ENCODE measurements around the gene ADAM22.

Gene ADAM22

DNA sequence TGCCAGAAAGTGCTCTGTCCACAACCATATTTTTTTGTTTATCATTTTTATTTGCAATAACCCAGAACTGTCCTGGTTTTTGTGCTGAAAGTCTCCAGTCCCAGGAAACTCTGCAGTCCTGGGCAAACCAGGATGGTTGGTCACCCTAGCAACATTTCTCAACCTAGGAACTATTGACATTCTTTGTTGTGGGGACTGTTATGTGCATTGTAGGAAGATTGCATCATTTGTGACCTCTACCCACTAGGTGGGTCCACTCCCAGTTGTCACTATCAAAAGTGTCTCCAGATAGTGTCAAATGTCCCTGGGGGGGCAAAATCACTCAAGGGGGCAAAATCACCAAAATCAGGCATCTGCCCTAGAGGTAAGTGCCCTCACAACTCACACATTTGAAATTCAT lies 299.8 kb downstream of the ADAM22 start:
- H3K27ac ChIP-seq (ENCODE audit: low read depth, low read length) = no peak overlapping the region
- H3K9ac ChIP-seq (ENCODE audit: low read length) = no peak overlapping the region
- no peak overlapping the region for H2AFZ ChIP-seq (ENCODE audit: low read depth, low read length, severe bottlenecking)
- H3F3A ChIP-seq (ENCODE audit: insufficient read depth) = no peaks in the 10 kb centered on the region
- H3K4me2 ChIP-seq (ENCODE audit: low read depth, low read length, poor library complexity, severe bottlenecking) = no peak overlapping the region
- no peaks in the 10 kb centered on the region for H3K27me3 ChIP-seq (ENCODE audit: low read length)
- no peaks in the 10 kb centered on the region for H3K9me2 ChIP-seq (replicated peaks; ENCODE audit: insufficient read depth, low read length)
- no peaks in the 10 kb centered on the region for H3K36me3 ChIP-seq (ENCODE audit: low read length)
- no peak overlapping the region for H3K4me3 ChIP-seq (ENCODE audit: insufficient read depth, low read length, poor library complexity, severe bottlenecking)
- no peaks in the 10 kb centered on the region for H3K79me2 ChIP-seq (ENCODE audit: insufficient read depth, low read length)
- no peak for TF ChIP-seq EZH2phosphoT487 (conservative IDR thresholded peaks at IDR 0.05; ENCODE audit: low read length)
- TF ChIP-seq, protein P1, sequence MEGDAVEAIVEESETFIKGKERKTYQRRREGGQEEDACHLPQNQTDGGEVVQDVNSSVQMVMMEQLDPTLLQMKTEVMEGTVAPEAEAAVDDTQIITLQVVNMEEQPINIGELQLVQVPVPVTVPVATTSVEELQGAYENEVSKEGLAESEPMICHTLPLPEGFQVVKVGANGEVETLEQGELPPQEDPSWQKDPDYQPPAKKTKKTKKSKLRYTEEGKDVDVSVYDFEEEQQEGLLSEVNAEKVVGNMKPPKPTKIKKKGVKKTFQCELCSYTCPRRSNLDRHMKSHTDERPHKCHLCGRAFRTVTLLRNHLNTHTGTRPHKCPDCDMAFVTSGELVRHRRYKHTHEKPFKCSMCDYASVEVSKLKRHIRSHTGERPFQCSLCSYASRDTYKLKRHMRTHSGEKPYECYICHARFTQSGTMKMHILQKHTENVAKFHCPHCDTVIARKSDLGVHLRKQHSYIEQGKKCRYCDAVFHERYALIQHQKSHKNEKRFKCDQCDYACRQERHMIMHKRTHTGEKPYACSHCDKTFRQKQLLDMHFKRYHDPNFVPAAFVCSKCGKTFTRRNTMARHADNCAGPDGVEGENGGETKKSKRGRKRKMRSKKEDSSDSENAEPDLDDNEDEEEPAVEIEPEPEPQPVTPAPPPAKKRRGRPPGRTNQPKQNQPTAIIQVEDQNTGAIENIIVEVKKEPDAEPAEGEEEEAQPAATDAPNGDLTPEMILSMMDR (IDR thresholded peaks at IDR 0.05; ENCODE audit: insufficient read depth, low read length, poor library complexity, severe bottlenecking) = no peak
- no peaks in the 10 kb centered on the region for H4K20me1 ChIP-seq (ENCODE audit: low read depth, low read length)
- H3K9me3 ChIP-seq (ENCODE audit: insufficient read depth, low read length) = no peaks in the 10 kb centered on the region

DNA sequence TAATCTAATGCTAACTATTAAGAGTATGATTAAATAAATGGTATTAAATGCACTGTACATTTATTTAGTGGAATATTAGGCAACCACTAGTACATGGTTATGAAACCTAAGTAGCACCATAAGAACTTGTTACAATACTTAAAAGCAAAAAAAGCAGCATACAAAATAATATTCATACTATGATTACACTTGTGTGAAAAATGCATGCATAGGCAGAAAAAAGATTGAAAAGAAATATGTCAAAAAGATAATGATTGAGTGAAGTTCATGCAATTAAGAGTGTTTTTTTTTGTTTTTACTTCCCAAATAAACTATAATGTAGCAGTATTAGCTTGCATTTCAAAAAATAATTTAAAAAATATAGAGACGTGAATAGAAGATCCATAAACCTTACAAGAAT lies 305.8 kb downstream of the ADAM22 start:
- TF ChIP-seq, protein P1 (IDR thresholded peaks at IDR 0.05; ENCODE audit: insufficient read depth, low read length, poor library complexity, severe bottlenecking) = no peak
- no peak for TF ChIP-seq EZH2phosphoT487 (conservative IDR thresholded peaks at IDR 0.05; ENCODE audit: low read length)
- Histone ChIP-seq H3K27me3 (ENCODE audit: low read length) (no peaks in the 10 kb centered on the region), H3K4me3 (ENCODE audit: insufficient read depth, low read length, poor library complexity, severe bottlenecking) (no peak overlapping the region), H4K20me1 (ENCODE audit: low read depth, low read length) (no peaks in the 10 kb centered on the region), H3K27ac (ENCODE audit: low read depth, low read length) (no peak overlapping the region), H3K79me2 (ENCODE audit: insufficient read depth, low read length) (no peaks in the 10 kb centered on the region), H3K4me2 (ENCODE audit: low read depth, low read length, poor library complexity, severe bottlenecking) (no peak overlapping the region), H3K36me3 (ENCODE audit: low read length) (no peaks in the 10 kb centered on the region), H3K9me2 (replicated peaks; ENCODE audit: insufficient read depth, low read length) (no peaks in the 10 kb centered on the region), H2AFZ (ENCODE audit: low read depth, low read length, severe bottlenecking) (no peak overlapping the region), H3F3A (ENCODE audit: insufficient read depth) (no peaks in the 10 kb centered on the region; the same call in 1 of the 2 replicates), H3K9me3 (ENCODE audit: insufficient read depth, low read length) (no peaks in the 10 kb centered on the region), H3K9ac (ENCODE audit: low read length) (no peak overlapping the region)

DNA sequence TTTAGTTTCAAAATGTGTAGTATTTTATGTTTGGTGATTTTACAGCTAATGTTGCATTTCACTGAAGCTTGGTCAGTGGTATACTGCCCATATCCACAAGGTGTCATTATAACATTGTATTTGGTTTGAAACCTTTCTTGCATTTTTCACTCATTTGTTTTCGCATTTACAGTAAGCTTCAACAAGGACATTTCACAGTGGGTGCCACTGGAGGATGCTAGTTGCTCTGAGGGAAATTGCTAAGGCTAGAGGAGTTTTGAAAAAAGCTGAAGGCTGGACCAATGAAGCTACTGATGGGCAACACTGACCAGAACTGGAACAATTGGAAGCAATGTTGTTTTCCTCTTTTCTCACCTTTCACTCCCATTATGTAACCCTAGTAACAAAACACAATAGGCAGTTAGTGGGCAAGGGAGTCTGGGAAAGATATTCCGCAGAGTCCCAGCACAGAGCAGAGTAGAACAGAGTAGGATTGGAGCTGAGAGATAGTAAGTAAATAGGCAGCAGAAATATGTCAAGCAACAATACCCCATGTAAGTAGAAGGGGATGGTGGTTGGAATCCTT lies 309.4 kb downstream of the ADAM22 start:
- H3K9me2 ChIP-seq (replicated peaks; ENCODE audit: insufficient read depth, low read length) = no peaks in the 10 kb centered on the region
- H3K9ac ChIP-seq (ENCODE audit: low read length) = no peak overlapping the region
- no peak overlapping the region for H3K27ac ChIP-seq (ENCODE audit: low read depth, low read length)
- H3K79me2 ChIP-seq (ENCODE audit: insufficient read depth, low read length) = no peaks in the 10 kb centered on the region
- H4K20me1 ChIP-seq (ENCODE audit: low read depth, low read length) = 0 out of 2 replicates have a peak, but pooled peaks cover 4% of the 10 kb centered on the region
- no peaks in the 10 kb centered on the region for H3K27me3 ChIP-seq (ENCODE audit: low read length)
- no peak overlapping the region for H3K4me2 ChIP-seq (ENCODE audit: low read depth, low read length, poor library complexity, severe bottlenecking)
- H3K36me3 ChIP-seq (ENCODE audit: low read length) = no peaks in the 10 kb centered on the region
- H2AFZ ChIP-seq (ENCODE audit: low read depth, low read length, severe bottlenecking) = no peak overlapping the region
- no peak overlapping the region for H3K4me3 ChIP-seq (ENCODE audit: insufficient read depth, low read length, poor library complexity, severe bottlenecking)
- no peaks in the 10 kb centered on the region; the same call in 1 of the 2 replicates for H3F3A ChIP-seq (ENCODE audit: insufficient read depth)
- no peaks in the 10 kb centered on the region for H3K9me3 ChIP-seq (ENCODE audit: insufficient read depth, low read length)
- TF ChIP-seq EZH2phosphoT487 (conservative IDR thresholded peaks at IDR 0.05; ENCODE audit: low read length) = no peak
- TF ChIP-seq, protein P1 (IDR thresholded peaks at IDR 0.05; ENCODE audit: insufficient read depth, low read length, poor library complexity, severe bottlenecking) = peak; percentile 86
